Muscle of leg (tissue), 11 donors: ENCODE data around the gene PKD2. TPM values are rescaled to one million over a fixed set of nuclear protein-coding genes. Genes with fewer than 3 reads are reported as not detected.
"Not testable (repeated sequence)": the region's sequence is repeated elsewhere in the genome, so short reads cannot be mapped to it uniquely, and the experiment has no call there.

Experiments used
- DNase-seq: peaks from one replicate; pipeline ENCODE4 v3.0.0; 2013
- H3K27ac ChIP-seq: one replicate; pipeline ENCODE4 v1.5.1; 2013; ENCODE audit warnings: mild to moderate bottlenecking, low read length, control low read depth
- H3K27me3 ChIP-seq: one replicate; pipeline ENCODE4 v1.6.1; 2013; ENCODE audit warnings: low read length; ENCODE audit not compliant: control insufficient read depth, insufficient read depth
- H3K36me3 ChIP-seq: one replicate; pipeline ENCODE4 v1.6.1; 2013; ENCODE audit warnings: low read length; ENCODE audit not compliant: control insufficient read depth, insufficient read depth
- H3K4me1 ChIP-seq: one replicate; pipeline ENCODE4 v1.6.1; 2013; ENCODE audit warnings: low read length; ENCODE audit not compliant: control insufficient read depth, insufficient read depth
- H3K4me3 ChIP-seq: one replicate; pipeline ENCODE4 v1.5.1; 2013; ENCODE audit warnings: low read length, control low read depth
- H3K9me3 ChIP-seq: replicated peaks from 2 replicates; pipeline ENCODE4 v1.6.1; 2013; ENCODE audit warnings: low read depth, low read length; ENCODE audit not compliant: control insufficient read depth
- WGBS: methylation state at CpG from one replicate; pipeline ENCODE4 v1.1.5; 2013; ENCODE audit warnings: missing lambda C conversion rate; ENCODE audit not compliant: insufficient coverage; 5-methylcytosine and 5-hydroxymethylcytosine counted together
- polyA plus RNA-seq, 8 donors: library from polyadenylated mRNA; unstranded; fragments of 120-200 nt; gene quantifications; one replicate each; pipeline versions ENCODE4 v1.2.1 to v1.2.3, GENCODE V29; 2013; ENCODE audit warnings: inconsistent platforms in 1 of 8, low replicate concordance in 1 of 8; ENCODE audit not compliant: insufficient read length in 8 of 8, insufficient read depth in 1 of 8
- total RNA-seq: library from RNA; stranded (reverse); fragments of 120-200 nt; gene quantifications from one replicate; pipeline ENCODE4 v1.2.4, GENCODE V29; 2013

The PKD2 gene
- total and polyA plus RNA-seq, 9 donors = 20.1 to 42.7 (median 28.4) TPM

DNA sequence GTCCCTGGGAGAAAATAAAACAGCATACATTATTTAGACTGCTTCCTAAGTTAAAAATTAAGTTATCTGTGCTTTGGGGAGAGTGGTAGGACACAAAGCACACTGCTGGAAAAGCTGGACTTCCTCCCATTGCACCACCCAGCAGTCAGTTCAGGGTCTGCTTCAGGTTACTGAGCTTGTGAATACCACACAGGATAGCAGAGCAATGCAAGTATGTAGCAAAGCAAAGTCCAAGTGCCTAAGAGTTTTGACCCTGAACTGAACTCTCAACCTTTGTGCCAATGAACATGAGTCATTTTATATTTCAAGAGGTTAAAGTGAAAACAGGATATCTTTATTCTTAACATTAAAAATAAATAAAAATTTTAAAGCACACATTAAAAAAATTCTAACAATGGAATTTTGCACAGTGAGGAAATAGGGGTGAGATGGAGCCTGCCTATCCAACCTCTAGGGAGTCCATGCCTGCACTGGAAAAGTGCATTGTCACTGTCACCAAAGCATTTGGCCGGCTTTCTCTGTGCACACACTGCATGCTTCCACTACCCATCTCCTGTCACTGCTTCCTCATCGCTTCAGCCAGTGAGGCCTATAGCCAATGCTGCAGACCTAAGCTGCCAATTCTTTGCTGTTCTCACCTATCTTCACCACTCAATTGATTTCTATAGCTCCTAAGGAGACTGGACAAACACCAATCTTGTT, 100.1 kb downstream of the PKD2 start:
- peak; percentile 27 for DNase-seq
- Histone ChIP-seq H3K27ac (no peak overlapping the region), H3K9me3 (no peaks in the 10 kb centered on the region), H3K4me3 (no peak overlapping the region), H3K36me3 (no peaks in the 10 kb centered on the region), H3K4me1 (no peaks in the 10 kb centered on the region), H3K27me3 (no peaks in the 10 kb centered on the region)
- WGBS = 48% methylated on average over 2 of the region's 2 CpGs

DNA sequence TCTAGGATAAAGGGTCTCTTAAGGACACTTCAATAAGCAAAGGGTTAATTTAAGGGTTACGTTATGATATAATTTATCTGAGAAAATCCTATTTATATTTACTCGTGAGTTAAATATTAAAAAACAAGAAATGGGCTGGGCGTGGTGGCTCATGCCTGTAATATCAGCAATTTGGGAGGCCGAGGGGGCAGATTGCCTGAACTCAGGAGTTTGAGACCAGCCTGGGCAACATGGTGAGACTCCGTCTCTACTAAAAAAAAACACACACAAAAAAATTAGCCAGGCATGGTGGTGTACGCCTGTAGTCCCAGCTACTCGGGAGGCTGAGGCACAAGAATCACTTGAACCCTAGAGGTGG, 100.7 kb downstream of the PKD2 start:
- not testable (repeated sequence) for H3K4me3 ChIP-seq, H3K4me1 ChIP-seq, H3K36me3 ChIP-seq, H3K27me3 ChIP-seq, DNase-seq, H3K27ac ChIP-seq, H3K9me3 ChIP-seq
- WGBS = no CpG with 5 or more reads among the region's 7 CpGs

DNA sequence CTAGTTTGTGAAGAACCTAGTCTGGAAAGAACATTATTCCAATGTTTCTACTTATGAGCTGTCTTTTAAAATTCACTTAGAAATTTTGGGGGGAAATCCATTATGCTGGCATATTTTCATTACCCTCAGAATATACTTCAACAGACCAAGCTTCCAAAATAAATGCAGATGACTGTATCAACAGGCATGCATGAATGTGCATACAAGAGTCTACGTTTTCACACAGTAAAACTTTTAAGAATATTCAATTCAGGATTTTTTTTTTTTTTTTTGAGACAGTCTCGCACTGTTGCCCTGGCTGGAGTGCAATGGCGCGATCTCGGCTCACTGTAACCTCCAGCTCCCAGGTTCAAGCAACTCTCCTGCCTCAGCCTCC, 101.3 kb downstream of the PKD2 start:
- H3K27me3 ChIP-seq = no peaks in the 10 kb centered on the region
- H3K27ac ChIP-seq = no peak overlapping the region
- H3K36me3 ChIP-seq = no peaks in the 10 kb centered on the region
- H3K4me1 ChIP-seq = no peaks in the 10 kb centered on the region
- no peak for DNase-seq
- H3K9me3 ChIP-seq = no peaks in the 10 kb centered on the region
- 92% methylated on average over 5 of the region's 5 CpGs for WGBS
- H3K4me3 ChIP-seq = no peak overlapping the region

DNA sequence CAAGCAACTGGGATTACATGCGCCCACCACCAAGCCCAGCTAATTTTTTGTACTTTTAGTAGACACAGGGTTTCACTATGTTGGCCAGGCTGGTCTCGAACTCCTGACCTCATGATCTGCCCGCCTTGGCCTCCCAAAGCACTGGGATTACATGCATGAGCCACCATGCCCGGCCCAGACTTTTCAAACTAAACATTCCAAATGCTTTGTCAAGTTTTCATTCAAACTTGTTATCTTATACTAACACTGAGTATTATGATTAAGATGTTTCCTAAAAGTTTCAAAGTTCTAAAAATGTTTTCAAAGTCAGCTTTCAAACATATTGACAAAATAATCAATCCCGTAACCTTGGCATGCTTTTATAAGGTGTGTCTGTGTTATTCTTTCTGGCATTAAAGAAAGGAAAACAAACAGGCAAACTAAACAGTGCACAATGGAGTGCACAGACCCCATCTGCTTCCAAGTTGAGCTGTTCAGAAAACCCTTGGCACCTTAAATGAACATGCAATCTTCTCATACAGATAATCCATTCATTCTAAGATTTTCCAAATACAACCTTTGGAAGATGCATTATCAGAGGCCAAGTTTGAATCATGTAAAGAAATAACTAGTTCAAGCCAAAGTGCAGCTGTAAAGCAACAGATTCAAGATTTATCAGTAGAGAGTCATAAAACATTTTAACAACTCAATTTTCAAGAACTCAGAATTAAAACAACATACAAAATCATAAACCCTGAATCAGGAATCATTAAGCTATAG, 101.9 kb downstream of the PKD2 start:
- no peak overlapping the region for H3K4me3 ChIP-seq
- DNase-seq = peak; percentile 7
- no peaks in the 10 kb centered on the region for H3K27me3 ChIP-seq
- H3K9me3 ChIP-seq = no peaks in the 10 kb centered on the region
- H3K4me1 ChIP-seq = no peaks in the 10 kb centered on the region
- H3K36me3 ChIP-seq = no peaks in the 10 kb centered on the region
- H3K27ac ChIP-seq = no peak overlapping the region
- WGBS = 95% methylated on average over 3 of the region's 5 CpGs

DNA sequence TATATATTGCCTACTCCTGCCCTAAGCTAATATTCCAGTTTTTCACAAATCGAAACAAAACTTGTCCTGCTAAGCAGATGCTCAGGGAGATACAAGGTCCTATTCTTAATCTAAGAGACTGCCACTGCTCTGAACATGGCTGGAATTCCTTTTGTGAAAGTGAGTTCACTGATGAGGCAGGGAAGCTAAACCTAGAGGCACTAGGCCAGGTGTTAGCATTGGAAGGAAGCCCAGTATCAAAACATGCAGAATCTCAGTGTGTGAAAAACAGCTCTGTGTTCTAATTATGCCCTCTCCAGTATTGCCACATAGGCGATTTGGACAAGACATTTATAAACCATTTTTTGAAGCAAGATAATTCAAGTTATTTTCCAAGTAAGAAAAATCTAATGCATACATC, 103.4 kb downstream of the PKD2 start:
- H3K4me3 ChIP-seq = no peak overlapping the region
- H3K27me3 ChIP-seq = no peaks in the 10 kb centered on the region
- no peaks in the 10 kb centered on the region for H3K9me3 ChIP-seq
- DNase-seq = no peak
- H3K27ac ChIP-seq = no peak overlapping the region
- WGBS = no CpG with 5 or more reads among the region's 2 CpGs
- H3K4me1 ChIP-seq = no peaks in the 10 kb centered on the region
- no peaks in the 10 kb centered on the region for H3K36me3 ChIP-seq

DNA sequence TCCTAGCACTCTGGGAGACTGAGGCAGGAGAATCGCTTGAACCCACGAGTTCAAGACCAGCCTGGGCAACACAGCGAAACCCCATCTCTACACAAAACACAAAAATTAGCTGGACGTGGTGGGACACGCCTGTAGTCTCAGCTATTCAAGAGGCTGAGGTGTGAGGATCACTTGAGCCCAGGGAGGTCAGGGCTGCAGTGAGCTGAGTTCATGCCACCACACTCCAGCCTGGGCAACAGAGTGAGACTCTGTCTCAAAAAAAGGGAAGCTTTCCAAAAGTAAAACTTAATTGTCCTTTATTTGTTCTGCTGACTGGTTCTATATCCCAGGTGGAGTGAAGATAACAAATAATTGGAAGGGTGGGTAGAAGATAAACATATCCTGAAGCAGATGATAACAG, 105.4 kb downstream of the PKD2 start:
- Histone ChIP-seq H3K27me3 (no peaks in the 10 kb centered on the region), H3K27ac (no peak overlapping the region), H3K4me3 (no peak overlapping the region), H3K9me3 (no peaks in the 10 kb centered on the region), H3K4me1 (no peaks in the 10 kb centered on the region), H3K36me3 (no peaks in the 10 kb centered on the region)
- DNase-seq = no peak
- WGBS = 100% methylated on average over 1 of the region's 5 CpGs

DNA sequence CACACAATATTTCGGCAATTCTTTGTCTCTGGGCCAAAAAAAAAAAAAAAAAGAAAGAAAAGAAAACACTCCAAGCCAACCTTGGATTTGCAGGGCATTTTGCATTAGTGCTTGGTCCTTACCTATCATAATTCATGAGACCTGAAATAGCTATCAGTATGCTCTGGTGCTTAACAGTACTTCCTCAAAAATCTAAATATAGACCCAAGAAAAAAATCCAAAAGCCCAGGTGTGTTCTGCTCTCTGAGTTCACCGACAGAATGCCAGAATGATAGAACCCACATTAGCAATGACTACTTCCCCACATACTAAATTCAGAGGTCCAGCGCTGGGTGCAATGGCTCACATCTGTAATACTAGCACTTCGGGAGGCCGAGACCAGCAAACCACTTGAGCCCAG, 108.2 kb downstream of the PKD2 start:
- H3K36me3 ChIP-seq = no peaks in the 10 kb centered on the region
- peaks cover 7% of the 10 kb centered on the region for H3K9me3 ChIP-seq
- no peaks in the 10 kb centered on the region for H3K4me1 ChIP-seq
- no peak for DNase-seq
- H3K4me3 ChIP-seq = no peak overlapping the region
- no peak overlapping the region for H3K27ac ChIP-seq
- no peaks in the 10 kb centered on the region for H3K27me3 ChIP-seq
- WGBS = 74% methylated on average over 4 of the region's 5 CpGs

DNA sequence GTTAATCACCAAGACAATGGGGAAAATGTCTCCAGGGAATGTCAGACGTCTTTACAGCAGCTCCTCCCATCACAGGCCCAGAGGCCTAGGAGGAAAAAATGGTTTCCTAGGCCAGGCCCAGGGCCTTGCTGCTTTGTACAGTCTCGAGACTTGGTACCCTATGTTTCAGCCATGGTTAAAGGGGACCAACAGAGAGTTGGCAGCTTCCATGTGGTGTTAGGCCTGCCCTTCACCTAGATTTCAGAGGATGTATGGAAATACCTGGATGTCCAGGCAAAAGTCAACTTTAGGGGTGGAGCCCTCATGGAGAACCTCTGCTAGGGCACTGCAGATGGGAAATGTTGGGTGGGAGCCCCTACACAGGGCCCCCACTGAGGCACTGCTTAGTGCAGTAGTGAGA, 112.5 kb downstream of the PKD2 start:
- Histone ChIP-seq H3K4me3 (no peak overlapping the region), H3K9me3 (peaks cover 8% of the 10 kb centered on the region), H3K27me3 (no peaks in the 10 kb centered on the region), H3K27ac (no peak overlapping the region), H3K4me1 (no peaks in the 10 kb centered on the region), H3K36me3 (no peaks in the 10 kb centered on the region)
- 82% methylated on average over 1 of the region's 2 CpGs for WGBS
- no peak for DNase-seq

DNA sequence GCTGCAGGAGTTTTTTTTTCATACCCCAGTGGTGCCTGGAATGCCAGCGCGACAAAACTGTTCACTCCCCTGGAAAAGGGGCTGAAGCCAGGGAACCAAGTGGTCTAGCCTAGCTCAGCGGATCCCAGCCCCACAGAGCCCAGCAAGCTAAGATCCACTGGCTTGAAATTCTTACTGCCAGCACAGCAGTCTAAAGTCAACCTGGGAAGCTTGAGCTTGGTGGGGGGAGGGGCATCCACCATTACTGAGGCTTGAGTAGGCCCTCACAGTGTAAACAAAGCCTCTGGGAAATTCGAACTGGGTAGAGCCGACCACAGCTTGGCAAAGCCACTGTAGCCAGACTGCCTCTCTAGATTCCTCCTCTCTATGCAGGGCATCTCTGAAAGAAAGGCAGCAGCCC, 114.8 kb downstream of the PKD2 start:
- H3K27me3 ChIP-seq, H3K36me3 ChIP-seq, H3K4me3 ChIP-seq, DNase-seq, H3K9me3 ChIP-seq, H3K27ac ChIP-seq, H3K4me1 ChIP-seq: not testable (repeated sequence)
- WGBS = 100% methylated on average over 2 of the region's 5 CpGs
